Fibroblast of lung (primary cell): ENCODE measurements around the gene AKAP13. TPM values are rescaled to one million over a fixed set of nuclear protein-coding genes. Genes with fewer than 3 reads are reported as not detected.

Source experiments
- DNase-seq, 2 donors: peaks; one replicate each; pipeline versions ENCODE4 v3.0.0 to v3.0.0-alpha.2; 2010; ENCODE audit warnings: low read depth in 2 of 2
- H2AFZ ChIP-seq: 2 replicates; pipeline ENCODE4 v1.5.1; 2012; ENCODE audit warnings: low read length, control low read depth, inconsistent platforms
- H3K27ac ChIP-seq: 2 replicates; pipeline ENCODE4 v1.5.1; 2011; ENCODE audit warnings: low read length, control low read depth; ENCODE audit not compliant: insufficient read depth
- H3K27me3 ChIP-seq: 2 replicates; pipeline ENCODE4 v1.5.1; 2011; ENCODE audit warnings: mild to moderate bottlenecking, low read length; ENCODE audit not compliant: control insufficient read depth, insufficient read depth
- H3K36me3 ChIP-seq: 2 replicates; pipeline ENCODE4 v1.5.1; 2011; ENCODE audit warnings: low read length; ENCODE audit not compliant: control insufficient read depth, insufficient read depth
- H3K4me1 ChIP-seq: 2 replicates; pipeline ENCODE4 v1.5.1; 2011; ENCODE audit warnings: low read length; ENCODE audit not compliant: control insufficient read depth, insufficient read depth; ENCODE audit errors: extremely low read depth
- H3K4me2 ChIP-seq: 2 replicates; pipeline ENCODE4 v1.5.1; 2011; ENCODE audit warnings: low read length, control low read depth; ENCODE audit not compliant: insufficient read depth; ENCODE audit errors: extremely low read depth
- H3K4me3 ChIP-seq, 4 experiments: fragments of 200-600 bp in 1 of 4; sonication (generic) in 1 of 4; replicated peaks in 1 of 4; 2 replicates each; pipeline ENCODE4 v1.5.1; 2011 to 2016; ENCODE audit warnings: low read length in 4 of 4, low read depth in 3 of 4, mild to moderate bottlenecking in 3 of 4, control low read depth in 2 of 4, inconsistent platforms in 1 of 4, mixed read lengths in 1 of 4; ENCODE audit not compliant: insufficient read depth in 1 of 4; ENCODE audit errors: control extremely low read depth in 1 of 4
- H3K79me2 ChIP-seq: 2 replicates; pipeline ENCODE4 v1.5.1; 2012; ENCODE audit warnings: mild to moderate bottlenecking, low read length, inconsistent platforms; ENCODE audit not compliant: control insufficient read depth, insufficient read depth
- H3K9ac ChIP-seq: 2 replicates; pipeline ENCODE4 v1.5.1; 2011; ENCODE audit warnings: mild to moderate bottlenecking, low read length, control low read depth; ENCODE audit not compliant: insufficient read depth
- H3K9me3 ChIP-seq: 2 replicates; pipeline ENCODE4 v1.5.1; 2012; ENCODE audit warnings: low read depth, low read length; ENCODE audit not compliant: control insufficient read depth, insufficient read depth
- H4K20me1 ChIP-seq: 2 replicates; pipeline ENCODE4 v1.5.1; 2011; ENCODE audit warnings: low read length; ENCODE audit not compliant: control insufficient read depth, insufficient read depth; ENCODE audit errors: extremely low read depth
- CTCF ChIP-seq, 2 donors: IDR thresholded peaks in 1 of 2; conservative IDR thresholded peaks in 1 of 2; 1 replicate in 1 of 2; 2 replicates in 1 of 2; pipeline ENCODE4 v1.5.1; 2011 to 2012; ENCODE audit warnings: low read length in 2 of 2, control low read depth in 1 of 2, inconsistent platforms in 1 of 2, low read depth in 1 of 2, mild to moderate bottlenecking in 1 of 2
- EZH2 ChIP-seq: IDR thresholded peaks from 2 replicates; pipeline ENCODE4 v1.5.1; 2012; ENCODE audit warnings: low read length, control low read depth, mild to moderate bottlenecking; ENCODE audit errors: missing control alignments
- polyA plus RNA-seq, 2 donors: library from polyadenylated mRNA; depleted of rRNA in 1 of 2; stranded (reverse) in 1 of 2; unstranded in 1 of 2; fragments of >200 nt; gene quantifications; 2 replicates each; pipeline ENCODE4 v1.2.1, GENCODE V29; 2011 to 2012; ENCODE audit warnings: missing spikeins in 1 of 2
- total RNA-seq: library from RNA; depleted of rRNA; stranded (reverse); fragments of >200 nt; gene quantifications from 2 replicates; pipeline ENCODE4 v1.2.1, GENCODE V29; 2014

Gene AKAP13
- total and polyA plus RNA-seq, 2 donors (not counting 1 experiment from before 2014, with no cell fraction given): 8.3 to 68.4 TPM

- Histone ChIP-seq H2AFZ (no peak overlapping the region), H3K27ac (no peak overlapping the region), H3K36me3 (no peaks in the 10 kb centered on the region), H3K9ac (no peak overlapping the region), H3K4me1 (peaks cover 2% of the 10 kb centered on the region), H3K9me3 (no peaks in the 10 kb centered on the region), H3K79me2 (peaks cover 64% of the 10 kb centered on the region), H3K4me3 (no peak overlapping the region), H3K4me2 (no peak overlapping the region), H4K20me1 (peaks cover 5% of the 10 kb centered on the region), H3K27me3 (no peaks in the 10 kb centered on the region)
- no peak for TF ChIP-seq EZH2
- TF ChIP-seq CTCF (conservative IDR thresholded peaks at IDR 0.05 in 1 of 2, IDR thresholded peaks at IDR 0.05 in 1 of 2; ENCODE audit: low read depth in 1 of 2, low read length in 2 of 2): no peak
- DNase-seq: no peak
Observed at GRCh38 chr15:85397926-85398325, 17.5 kb downstream of the AKAP13 start.

GRCh38 chr15:85398822-85399221, 18.4 kb downstream of the AKAP13 start:
- DNase-seq: no peak
- H4K20me1 ChIP-seq: peaks cover 4% of the 10 kb centered on the region
- H3K9me3 ChIP-seq: no peaks in the 10 kb centered on the region

GRCh38 chr15:85399627-85400026, 19.2 kb downstream of the AKAP13 start:
- Histone ChIP-seq H3K9me3 (no peaks in the 10 kb centered on the region), H3K27ac (no peak overlapping the region), H3K4me3 (no peak overlapping the region), H2AFZ (no peak overlapping the region), H3K36me3 (no peaks in the 10 kb centered on the region), H3K4me2 (no peak overlapping the region), H3K27me3 (no peaks in the 10 kb centered on the region), H4K20me1 (no peaks in the 10 kb centered on the region), H3K9ac (no peak overlapping the region), H3K4me1 (peaks cover 2% of the 10 kb centered on the region), H3K79me2 (peaks cover 63% of the 10 kb centered on the region)
- TF ChIP-seq CTCF (conservative IDR thresholded peaks at IDR 0.05 in 1 of 2, IDR thresholded peaks at IDR 0.05 in 1 of 2; ENCODE audit: low read depth in 1 of 2, low read length in 2 of 2) (no peak), EZH2 (no peak)
- no peak for DNase-seq

More at GRCh38 chr15:85398822-85399221, 18.4 kb downstream of the AKAP13 start:
- Histone ChIP-seq H3K4me1 (peaks cover 2% of the 10 kb centered on the region), H3K4me3 (no peak overlapping the region), H3K79me2 (peaks cover 63% of the 10 kb centered on the region), H3K4me2 (no peak overlapping the region), H3K36me3 (no peaks in the 10 kb centered on the region), H3K27me3 (no peaks in the 10 kb centered on the region), H2AFZ (no peak overlapping the region), H3K9ac (no peak overlapping the region), H3K27ac (no peak overlapping the region)
- TF ChIP-seq EZH2: no peak
- no peak for TF ChIP-seq CTCF (conservative IDR thresholded peaks at IDR 0.05 in 1 of 2, IDR thresholded peaks at IDR 0.05 in 1 of 2; ENCODE audit: low read depth in 1 of 2, low read length in 2 of 2)
